PC-9 (cell line): Measurements from ENCODE around the gene TMEM50A. TPM values are rescaled to one million over a fixed set of nuclear protein-coding genes. Genes with fewer than 3 reads are reported as not detected.
"Not testable (repeated sequence)": the region's sequence is repeated elsewhere in the genome, so short reads cannot be mapped to it uniquely, and the experiment has no call there.

Experiments used
- BruUV-seq: library from RNA; stranded (reverse); fragments of 400-500 nt; replicated peaks from 2 replicates; lab custom pipeline; 2021; lab: Mats Ljungman, UMichigan
- CTCF ChIA-PET: fragments of 300-600 bp; sonication (Branson Sonifier 250); formaldehyde crosslinking; loops from one replicate; lab custom pipeline; 2022; ENCODE audit warnings: antibody characterized with exemption; lab: Charles Lee
- POLR2A ChIA-PET: fragments of 300-600 bp; sonication (Branson Sonifier 250); formaldehyde crosslinking; loops from one replicate; lab custom pipeline; 2022; ENCODE audit warnings: antibody characterized with exemption; ENCODE audit not compliant: unreplicated experiment; lab: Charles Lee
- DNase-seq, 2 experiments: peaks; one replicate each; pipeline versions ENCODE4 v3.0.0 to v3.0.0-alpha.2; 2015 to 2022; ENCODE audit warnings: mixed read lengths in 1 of 2
- H2AFZ ChIP-seq: fragments of 200-600 bp; sonication (generic); 2 replicates; pipeline ENCODE4 v1.8.1; 2017; ENCODE audit warnings: antibody characterized with exemption
- H3F3A ChIP-seq: fragments of 200-600 bp; sonication (generic); 2 replicates; pipeline ENCODE4 v1.8.1; 2017; ENCODE audit warnings: antibody characterized with exemption, mild to moderate bottlenecking, low read depth; ENCODE audit not compliant: insufficient read depth
- H3K27ac ChIP-seq: fragments of 200-600 bp; sonication (generic); 2 replicates; pipeline ENCODE4 v1.6.1; 2016; ENCODE audit warnings: mixed run types
- H3K27me3 ChIP-seq: fragments of 200-600 bp; sonication (generic); 2 replicates; pipeline ENCODE4 v1.6.1; 2016; ENCODE audit warnings: low read depth, mixed run types; ENCODE audit not compliant: insufficient read depth
- H3K36me3 ChIP-seq: fragments of 200-600 bp; sonication (generic); 2 replicates; pipeline ENCODE4 v1.6.1; 2016; ENCODE audit warnings: low read depth, mixed run types
- H3K4me1 ChIP-seq: fragments of 200-600 bp; sonication (generic); replicated peaks from 2 replicates; pipeline ENCODE4 v1.6.1; 2016; ENCODE audit warnings: mixed run types; ENCODE audit not compliant: insufficient read depth
- H3K4me2 ChIP-seq: fragments of 200-600 bp; sonication (generic); 2 replicates; pipeline ENCODE4 v1.6.1; 2017; ENCODE audit warnings: mixed run types
- H3K4me3 ChIP-seq: fragments of 200-600 bp; sonication (generic); 2 replicates; pipeline ENCODE4 v1.6.1; 2016; ENCODE audit warnings: mixed run types
- H3K79me2 ChIP-seq: fragments of 200-600 bp; sonication (generic); 2 replicates; pipeline ENCODE4 v1.6.1; 2017; ENCODE audit warnings: low read depth, mixed run types
- H3K9me2 ChIP-seq: fragments of 200-600 bp; sonication (generic); 2 replicates; pipeline ENCODE4 v1.8.1; 2017; ENCODE audit warnings: mild to moderate bottlenecking; ENCODE audit not compliant: insufficient read depth
- H3K9me3 ChIP-seq: fragments of 200-600 bp; sonication (generic); 2 replicates; pipeline ENCODE4 v1.8.1; 2016; ENCODE audit warnings: low read depth; ENCODE audit not compliant: insufficient read depth
- H4K20me1 ChIP-seq: fragments of 200-600 bp; sonication (generic); 2 replicates; pipeline ENCODE4 v1.8.1; 2017; ENCODE audit not compliant: insufficient read depth
- intact Hi-C: fragments of 100-400 bp; cut with micrococcal nuclease; formaldehyde crosslinking; loops from one replicate; pipeline ENCODE4 v1.10.0; 2022; ENCODE audit not compliant: unreplicated experiment
- total RNA-seq: library from RNA; stranded (reverse); gene quantifications from 2 replicates; pipeline ENCODE4 v1.2.3, GENCODE V29; 2021

Gene TMEM50A
- total RNA-seq, 1 experiment from 2014 or later = 81.9 TPM

DNA sequence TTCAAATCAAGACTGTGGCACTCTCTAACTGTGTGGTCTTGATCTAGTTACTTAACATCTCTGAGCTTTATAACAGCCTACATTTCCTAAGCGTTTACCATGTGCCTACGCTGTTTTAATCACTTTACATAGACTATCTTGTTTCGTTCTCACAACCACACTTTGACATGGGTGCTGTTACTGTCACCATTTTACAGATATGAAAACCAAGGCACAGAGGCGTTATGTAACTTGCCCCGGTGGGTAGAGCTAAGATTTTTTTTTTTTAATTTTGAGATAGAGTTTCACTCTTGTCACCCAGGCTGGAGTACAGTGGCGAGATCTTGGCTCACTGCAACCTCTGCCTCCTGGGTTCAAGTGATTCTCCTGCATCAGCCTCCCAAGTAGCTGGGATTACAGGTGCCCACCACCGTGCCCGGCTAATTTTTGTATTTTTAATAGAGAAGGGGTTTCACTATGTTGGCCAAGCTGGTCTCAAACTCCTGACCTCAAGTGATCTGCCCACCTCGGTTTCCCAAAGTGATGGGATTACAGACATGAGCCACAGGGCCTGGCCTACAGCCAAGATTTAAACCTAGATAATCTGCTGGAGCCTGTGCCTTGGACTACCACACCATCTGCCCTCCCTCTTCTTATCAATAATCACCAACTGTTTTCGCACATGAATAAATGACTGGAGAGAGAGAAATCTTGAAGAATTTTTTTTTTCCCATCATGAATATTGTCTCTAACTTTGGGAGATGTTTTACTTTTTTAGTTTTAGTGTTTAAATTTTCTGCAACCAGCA is 71.7 kb downstream of the TMEM50A start:
- H3K4me1 ChIP-seq, H3K27me3 ChIP-seq, DNase-seq, H3K27ac ChIP-seq, CTCF ChIA-PET, intact Hi-C loops, POLR2A ChIA-PET, H3K36me3 ChIP-seq, H3K4me2 ChIP-seq, H3K79me2 ChIP-seq, BruUV-seq, H3F3A ChIP-seq, H3K4me3 ChIP-seq, H2AFZ ChIP-seq, H4K20me1 ChIP-seq, H3K9me2 ChIP-seq, H3K9me3 ChIP-seq: not testable (repeated sequence)

Other genes starting within 250 kb of the TMEM50A start
- gene SYF2, start 105.8 kb upstream of the TMEM50A start, total RNA-seq = 48.1 and 55.0 TPM in 2 replicates
- gene RSRP1, start 90.9 kb upstream of the TMEM50A start, total RNA-seq = 113 and 163 TPM in 2 replicates
- gene RHD, start 65.8 kb upstream of the TMEM50A start, total RNA-seq = not detected in 2 replicates
- 0.22 and 0.78 TPM in 2 replicates for gene RHCE, start 82.5 kb downstream of the TMEM50A start, total RNA-seq
- gene MACO1, start 92.6 kb downstream of the TMEM50A start, total RNA-seq = 5.9 and 9.6 TPM in 2 replicates
- gene LDLRAP1, start 205.3 kb downstream of the TMEM50A start, total RNA-seq = 24.7 and 29.2 TPM in 2 replicates